Keratinocyte (primary cell): ENCODE measurements around the gene LHFPL6. TPM values are rescaled to one million over a fixed set of nuclear protein-coding genes. Genes with fewer than 3 reads are reported as not detected.

Experiments used
- DNase-seq: peaks from one replicate; pipeline ENCODE4 v3.0.0-alpha.2; 2011; ENCODE audit warnings: low read depth, missing footprints, low spot score
- FAIRE-seq: peaks from 2 replicates; lab custom pipeline; 2011; peaks lifted over from hg19 to GRCh38; lab: Jason Lieb, UNC
- H2AFZ ChIP-seq: 2 replicates; pipeline ENCODE4 v1.6.0; 2012; ENCODE audit warnings: low read length, control low read depth, inconsistent platforms; ENCODE audit not compliant: control insufficient read depth
- H3K27ac ChIP-seq: 2 replicates; pipeline ENCODE4 v1.5.1; 2011; ENCODE audit warnings: low read length; ENCODE audit not compliant: control insufficient read depth, insufficient read depth
- H3K27me3 ChIP-seq: 3 replicates; pipeline ENCODE4 v1.6.0; 2011; ENCODE audit warnings: low read length; ENCODE audit not compliant: control insufficient read depth, insufficient read depth; ENCODE audit errors: extremely low read depth
- H3K36me3 ChIP-seq, 2 experiments: 2 replicates in 1 of 2; 3 replicates in 1 of 2; pipeline ENCODE4 v1.5.1; 2011; ENCODE audit warnings: low read length in 2 of 2, mild to moderate bottlenecking in 1 of 2; ENCODE audit not compliant: control insufficient read depth in 2 of 2, insufficient read depth in 2 of 2; ENCODE audit errors: extremely low read depth in 1 of 2
- H3K4me1 ChIP-seq: 3 replicates; pipeline ENCODE4 v1.5.1; 2011; ENCODE audit warnings: low read length; ENCODE audit not compliant: control insufficient read depth, insufficient read depth; ENCODE audit errors: extremely low read depth
- H3K4me2 ChIP-seq: 3 replicates; pipeline ENCODE4 v1.6.0; 2011; ENCODE audit warnings: low read depth, low read length; ENCODE audit not compliant: control insufficient read depth, insufficient read depth; ENCODE audit errors: extremely low read depth
- H3K4me3 ChIP-seq, 3 experiments: fragments of 200-600 bp in 1 of 3; sonication (generic) in 1 of 3; 2 replicates in 2 of 3; 3 replicates in 1 of 3; pipeline ENCODE4 v1.5.1; 2011 to 2016; ENCODE audit warnings: low read length in 3 of 3, mild to moderate bottlenecking in 3 of 3, control low read depth in 2 of 3, inconsistent platforms in 1 of 3, low read depth in 1 of 3, mixed read lengths in 1 of 3, mixed run types in 1 of 3, moderate library complexity in 1 of 3; ENCODE audit not compliant: control insufficient read depth in 2 of 3, insufficient read depth in 2 of 3; ENCODE audit errors: extremely low read depth in 1 of 3
- H3K79me2 ChIP-seq: 2 replicates; pipeline ENCODE4 v1.6.0; 2012; ENCODE audit warnings: low read length; ENCODE audit not compliant: control insufficient read depth, insufficient read depth
- H3K9ac ChIP-seq: 3 replicates; pipeline ENCODE4 v1.6.0; 2011; ENCODE audit warnings: low read length; ENCODE audit not compliant: control insufficient read depth, insufficient read depth; ENCODE audit errors: extremely low read depth
- H3K9me1 ChIP-seq: 3 replicates; pipeline ENCODE4 v1.6.0; 2011; ENCODE audit warnings: low read length; ENCODE audit not compliant: control insufficient read depth, insufficient read depth; ENCODE audit errors: extremely low read depth
- H3K9me3 ChIP-seq: 2 replicates; pipeline ENCODE4 v1.5.1; 2012; ENCODE audit warnings: low read depth, low read length; ENCODE audit not compliant: control insufficient read depth
- H4K20me1 ChIP-seq: 3 replicates; pipeline ENCODE4 v1.6.0; 2011; ENCODE audit warnings: low read length; ENCODE audit not compliant: control insufficient read depth, insufficient read depth; ENCODE audit errors: extremely low read depth
- CTCF ChIP-seq, 3 experiments: IDR thresholded peaks in 1 of 3; conservative IDR thresholded peaks in 1 of 3; optimal IDR thresholded peaks in 1 of 3; 2 replicates in 2 of 3; 3 replicates in 1 of 3; pipeline versions ENCODE3 to v1.5.1; 2011; ENCODE audit warnings: low read length in 3 of 3, mild to moderate bottlenecking in 3 of 3, moderate library complexity in 2 of 3, control low read depth in 1 of 3, inconsistent platforms in 1 of 3; ENCODE audit not compliant: insufficient read depth in 2 of 3; ENCODE audit errors: extremely low read depth in 1 of 3
- EZH2 ChIP-seq: IDR thresholded peaks from one replicate; pipeline ENCODE4 v1.6.1; 2012; ENCODE audit warnings: inconsistent platforms, mild to moderate bottlenecking, low read length, moderate library complexity
- dilution Hi-C: fragments of 300-500 bp; cut with MboI; formaldehyde crosslinking; loops from one replicate; pipeline ENCODE4 v1.7.0; 2020; ENCODE audit warnings: low sequenced_read_pairs; ENCODE audit not compliant: extremely low pct_ligation_motif_present
- polyA plus RNA-seq, 5 experiments: library from polyadenylated mRNA; depleted of rRNA in 3 of 5; stranded (reverse) in 3 of 5; stranded (forward) in 1 of 5; unstranded in 1 of 5; fragments of >200 nt; gene quantifications; 1 replicate in 1 of 5; 2 replicates in 3 of 5; 3 replicates in 1 of 5; pipeline versions ENCODE4 v1.2.1 to v1.2.3, GENCODE V29; 2011 to 2012; ENCODE audit warnings: missing spikeins in 2 of 5, low read depth in 1 of 5, low replicate concordance in 1 of 5

Gene LHFPL6
- polyA plus RNA-seq, 1 donor (not counting 4 experiments of a cell fraction or from before 2014, with no cell fraction given) = 15.8 TPM

- Histone ChIP-seq H3K4me3 (no peak overlapping the region), H4K20me1 (no peaks in the 10 kb centered on the region), H3K79me2 (no peaks in the 10 kb centered on the region), H3K9me1 (no peaks in the 10 kb centered on the region), H2AFZ (no peak overlapping the region), H3K9me3 (no peaks in the 10 kb centered on the region), H3K9ac (no peak overlapping the region), H3K27me3 (no peaks in the 10 kb centered on the region), H3K4me1 (no peaks in the 10 kb centered on the region), H3K27ac (no peak overlapping the region), H3K4me2 (no peak overlapping the region), H3K36me3 (no peaks in the 10 kb centered on the region)
- no peak for DNase-seq
- dilution Hi-C loops = no loop called here
- FAIRE-seq = no peak
- TF ChIP-seq CTCF (optimal IDR thresholded peaks at IDR 0.05 in 1 of 3, IDR thresholded peaks at IDR 0.05 in 1 of 3, conservative IDR thresholded peaks at IDR 0.05 in 1 of 3; ENCODE audit: extremely low read depth in 1 of 3, insufficient read depth in 2 of 3, low read length in 3 of 3) (no peak), EZH2 (no peak)
Measured at GRCh38 chr13:39455521-39456175, 147.3 kb downstream of the LHFPL6 start.

GRCh38 chr13:39452834-39453233 is 150.2 kb downstream of the LHFPL6 start:
- Histone ChIP-seq H2AFZ (no peak overlapping the region), H3K9me3 (no peaks in the 10 kb centered on the region), H3K4me2 (no peak overlapping the region), H3K36me3 (no peaks in the 10 kb centered on the region), H3K4me3 (no peak overlapping the region), H4K20me1 (no peaks in the 10 kb centered on the region), H3K27me3 (no peaks in the 10 kb centered on the region), H3K4me1 (no peaks in the 10 kb centered on the region), H3K9ac (no peak overlapping the region), H3K27ac (no peak overlapping the region), H3K79me2 (no peaks in the 10 kb centered on the region), H3K9me1 (no peaks in the 10 kb centered on the region)
- DNase-seq = no peak
- FAIRE-seq = no peak
- dilution Hi-C loops = no loop called here
- no peak for TF ChIP-seq CTCF (optimal IDR thresholded peaks at IDR 0.05 in 1 of 3, IDR thresholded peaks at IDR 0.05 in 1 of 3, conservative IDR thresholded peaks at IDR 0.05 in 1 of 3; ENCODE audit: extremely low read depth in 1 of 3, insufficient read depth in 2 of 3, low read length in 3 of 3)
- TF ChIP-seq EZH2 = no peak
